SK-N-SH (cell line): ENCODE results near the gene COL9A3. TPM values are rescaled to one million over a fixed set of nuclear protein-coding genes. Genes with fewer than 3 reads are reported as not detected.

ENCODE experiments used
- CTCF ChIA-PET: fragments of 300-600, 350-600 bp; formaldehyde crosslinking; extraction: SDS; loops from one replicate; lab custom pipeline; 2021; lab: Yijun Ruan, JAX
- POLR2A ChIA-PET: fragments of 350-600 bp; sonication (Branson Sonifier 250); formaldehyde crosslinking; extraction: SDS; loops from one replicate; lab custom pipeline; 2020; ENCODE audit warnings: antibody characterized with exemption, inconsistent platforms; lab: Yijun Ruan, JAX
- DNase-seq: peaks from one replicate; pipeline ENCODE4 v3.0.0; 2012
- H2AFZ ChIP-seq: fragments of 200-600 bp; sonication (generic); 2 replicates; pipeline ENCODE4 v1.8.1; 2016; ENCODE audit warnings: antibody characterized with exemption, mild to moderate bottlenecking, low read depth
- H3F3A ChIP-seq: fragments of 200-600 bp; sonication (generic); replicated peaks from 2 replicates; pipeline ENCODE3; 2016; ENCODE audit warnings: antibody characterized with exemption, mild to moderate bottlenecking; ENCODE audit not compliant: insufficient read depth
- H3K27ac ChIP-seq, 2 experiments: fragments of 200-500 bp in 1 of 2; fragments of 200-600 bp in 1 of 2; sonication (Bioruptor generic) in 1 of 2; sonication (generic), shearing (Covaris generic) in 1 of 2; 2 replicates each; pipeline versions ENCODE4 v1.5.1 to v1.6.1; 2014 to 2016; ENCODE audit warnings: low read depth in 2 of 2, inconsistent platforms in 1 of 2, low read length in 1 of 2, mild to moderate bottlenecking in 1 of 2, mixed read lengths in 1 of 2
- H3K27me3 ChIP-seq: fragments of 200-600 bp; sonication (generic), shearing (Covaris generic); 2 replicates; pipeline ENCODE4 v1.6.1; 2016; ENCODE audit warnings: mixed run types; ENCODE audit not compliant: insufficient read depth
- H3K36me3 ChIP-seq, 2 experiments: fragments of 200-500 bp in 1 of 2; fragments of 200-600 bp in 1 of 2; sonication (Bioruptor generic) in 1 of 2; sonication (generic) in 1 of 2; replicated peaks in 1 of 2; 2 replicates each; pipeline versions ENCODE3 to v1.5.1; 2014 to 2016; ENCODE audit warnings: low read length in 1 of 2, mild to moderate bottlenecking in 1 of 2; ENCODE audit not compliant: insufficient read depth in 2 of 2, control insufficient read depth in 1 of 2
- H3K4me1 ChIP-seq, 2 experiments: fragments of 200-500 bp in 1 of 2; fragments of 200-600 bp in 1 of 2; sonication (Bioruptor generic) in 1 of 2; sonication (generic), shearing (Covaris generic) in 1 of 2; 2 replicates each; pipeline versions ENCODE4 v1.5.1 to v1.6.1; 2014 to 2016; ENCODE audit warnings: low read depth in 1 of 2, low read length in 1 of 2, mixed run types in 1 of 2; ENCODE audit not compliant: insufficient read depth in 2 of 2, control insufficient read depth in 1 of 2
- H3K4me2 ChIP-seq: fragments of 200-600 bp; sonication (generic), shearing (Covaris generic); 2 replicates; pipeline ENCODE4 v1.6.1; 2017; ENCODE audit warnings: mixed run types
- H3K4me3 ChIP-seq, 2 experiments: fragments of 200-500 bp in 1 of 2; fragments of 200-600 bp in 1 of 2; sonication (Bioruptor generic) in 1 of 2; sonication (generic), shearing (Covaris generic) in 1 of 2; 2 replicates each; pipeline versions ENCODE4 v1.5.1 to v1.8.1; 2014 to 2016; ENCODE audit warnings: low read depth in 2 of 2, inconsistent platforms in 1 of 2, low read length in 1 of 2, mild to moderate bottlenecking in 1 of 2, mixed read lengths in 1 of 2, moderate library complexity in 1 of 2
- H3K79me2 ChIP-seq: fragments of 200-600 bp; sonication (generic); 2 replicates; pipeline ENCODE4 v1.8.1; 2017; ENCODE audit warnings: mild to moderate bottlenecking; ENCODE audit not compliant: insufficient read depth
- H3K9ac ChIP-seq: fragments of 200-600 bp; sonication (generic); 2 replicates; pipeline ENCODE4 v1.6.1; 2017; ENCODE audit warnings: mixed run types
- H3K9me2 ChIP-seq: fragments of 200-600 bp; sonication (generic); 2 replicates; pipeline ENCODE4 v1.6.1; 2017; ENCODE audit warnings: mixed run types
- H3K9me3 ChIP-seq: fragments of 200-600 bp; sonication (generic); 2 replicates; pipeline ENCODE4 v1.6.1; 2017; ENCODE audit warnings: mixed run types, mild to moderate bottlenecking, moderate library complexity
- H4K20me1 ChIP-seq: fragments of 200-600 bp; sonication (generic); 2 replicates; pipeline ENCODE4 v1.6.1; 2017; ENCODE audit warnings: mild to moderate bottlenecking, mixed run types; ENCODE audit not compliant: insufficient read depth
- CHD2 ChIP-seq: fragments of 150-350 bp; IDR thresholded peaks from 2 replicates; pipeline ENCODE4 v1.6.1; 2018; ENCODE audit warnings: low read length; ENCODE audit not compliant: partially characterized antibody
- CTCF ChIP-seq: fragments of 200-600 bp; sonication (generic); IDR thresholded peaks from 2 replicates; pipeline ENCODE4 v1.6.1; 2017; ENCODE audit warnings: antibody characterized with exemption, mild to moderate bottlenecking, moderate library complexity
- EP300 ChIP-seq, 2 experiments: IDR thresholded peaks; 2 replicates each; pipeline versions ENCODE4 v1.4.0 to v1.6.1; 2012; ENCODE audit warnings: borderline replicate concordance in 1 of 2, low read depth in 1 of 2, low read length in 1 of 2
- EZH2phosphoT487 ChIP-seq: fragments of 200-600 bp; sonication (generic); IDR thresholded peaks from 2 replicates; pipeline ENCODE4 v1.6.1; 2017; ENCODE audit warnings: low read depth, mixed run types, mild to moderate bottlenecking, antibody characterized with exemption, moderate library complexity, borderline replicate concordance
- FOSL2 ChIP-seq: IDR thresholded peaks from 2 replicates; pipeline ENCODE4 v1.4.0; 2012; ENCODE audit warnings: low read depth, mild to moderate bottlenecking, moderate library complexity, borderline replicate concordance
- FOXM1 ChIP-seq: IDR thresholded peaks from 2 replicates; pipeline ENCODE4 v1.4.0; 2012; ENCODE audit warnings: low read depth, mild to moderate bottlenecking
- GABPA ChIP-seq: IDR thresholded peaks from 2 replicates; pipeline ENCODE4 v1.4.0; 2012; ENCODE audit warnings: low read depth, mild to moderate bottlenecking
- GATA2 ChIP-seq: sonication (generic); formaldehyde crosslinking; IDR thresholded peaks from 2 replicates; pipeline ENCODE4 v1.5.0; 2020; ENCODE audit warnings: mild to moderate bottlenecking, missing genetic modification reagents
- MEF2A ChIP-seq: IDR thresholded peaks from 2 replicates; pipeline ENCODE4 v1.4.0; 2012; ENCODE audit warnings: low read depth, borderline replicate concordance
- MXI1 ChIP-seq: IDR thresholded peaks from 2 replicates; pipeline ENCODE4 v1.6.1; 2012; ENCODE audit warnings: mild to moderate bottlenecking, low read depth, low read length, improper control_type of control experiment
- NRF1 ChIP-seq: IDR thresholded peaks from 2 replicates; pipeline ENCODE4 v1.6.1; 2012; ENCODE audit warnings: low read depth, mild to moderate bottlenecking, low read length
- POLR2AphosphoS5 ChIP-seq: IDR thresholded peaks from 2 replicates; pipeline ENCODE4 v1.6.1; 2012; ENCODE audit warnings: low read depth, low read length
- RAD21 ChIP-seq: IDR thresholded peaks from 2 replicates; pipeline ENCODE4 v1.6.1; 2012; ENCODE audit warnings: mild to moderate bottlenecking, low read length
- TEAD4 ChIP-seq: IDR thresholded peaks from 2 replicates; pipeline ENCODE4 v1.4.0; 2012; ENCODE audit warnings: mild to moderate bottlenecking, borderline replicate concordance; ENCODE audit not compliant: insufficient read depth
- WGBS: methylation state at CpG from one replicate; pipeline ENCODE4 v1.1.6; 2017; ENCODE audit warnings: low lambda C conversion rate; 5-methylcytosine and 5-hydroxymethylcytosine counted together
- polyA plus RNA-seq, 3 experiments: library from polyadenylated mRNA; depleted of rRNA; stranded (reverse); fragments of >200 nt; gene quantifications; 2 replicates each; pipeline ENCODE4 v1.2.3, GENCODE V29; 2012
- TF ChIP-seq, protein P1 (sequence below): IDR thresholded peaks from 2 replicates; pipeline ENCODE4 v1.4.0; 2012; ENCODE audit warnings: low read depth, borderline replicate concordance

COL9A3 gene
- polyA plus RNA-seq, 1 of the 3 experiments (the other 2 are of a cell fraction): 2.5 TPM

DNA sequence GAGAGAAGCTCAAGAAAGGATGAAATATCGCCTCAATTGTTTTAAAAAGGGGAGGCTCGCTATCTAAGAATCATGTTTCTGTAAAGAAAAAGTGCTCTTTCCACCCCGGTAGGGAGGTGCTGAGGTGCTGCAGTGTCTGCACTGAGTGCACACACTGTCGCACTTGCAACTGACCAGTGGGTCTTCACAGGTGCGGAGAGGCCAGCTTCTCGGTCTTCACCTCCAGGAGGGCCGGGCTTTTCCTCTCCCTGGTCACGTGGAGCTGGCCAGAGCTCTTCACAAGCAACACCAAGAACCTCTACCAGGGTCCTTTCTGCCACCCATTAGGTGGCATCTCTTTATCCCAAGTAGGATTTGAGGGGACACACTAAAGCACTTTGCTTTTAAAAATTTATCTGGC, 72.6 kb downstream of the COL9A3 start (continued):
- no peak for TF ChIP-seq MXI1
- TF ChIP-seq EZH2phosphoT487: no peak
- no peak for TF ChIP-seq CTCF
- TF ChIP-seq, protein P1, sequence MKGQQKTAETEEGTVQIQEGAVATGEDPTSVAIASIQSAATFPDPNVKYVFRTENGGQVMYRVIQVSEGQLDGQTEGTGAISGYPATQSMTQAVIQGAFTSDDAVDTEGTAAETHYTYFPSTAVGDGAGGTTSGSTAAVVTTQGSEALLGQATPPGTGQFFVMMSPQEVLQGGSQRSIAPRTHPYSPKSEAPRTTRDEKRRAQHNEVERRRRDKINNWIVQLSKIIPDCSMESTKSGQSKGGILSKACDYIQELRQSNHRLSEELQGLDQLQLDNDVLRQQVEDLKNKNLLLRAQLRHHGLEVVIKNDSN: no peak
- no peak for TF ChIP-seq EP300 (IDR thresholded peaks at IDR 0.05; ENCODE audit: borderline replicate concordance in 1 of 2, low read depth in 1 of 2, low read length in 1 of 2)
- TF ChIP-seq TEAD4: no peak
- TF ChIP-seq GATA2 (CRISPR knock-in tag): no peak

DNA sequence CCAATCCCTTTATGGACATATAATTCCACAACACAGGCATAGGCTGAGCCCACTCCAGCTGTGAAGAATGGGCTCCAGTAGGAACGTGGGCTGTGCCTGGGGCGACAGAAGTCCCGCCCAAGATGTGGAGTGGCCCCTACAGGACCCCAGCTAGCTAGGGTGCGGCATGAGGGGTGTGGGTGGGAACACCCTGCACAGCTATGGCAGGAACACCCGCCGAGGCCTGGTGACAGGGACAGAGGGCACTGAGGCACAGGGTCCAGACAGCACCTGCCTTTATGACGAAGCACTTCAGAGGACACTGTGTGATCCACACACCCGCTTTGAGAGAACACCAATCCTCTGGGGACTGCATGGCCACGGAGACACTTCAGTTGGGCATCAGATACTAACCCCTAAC, 73.0 kb downstream of the COL9A3 start:
- WGBS: 97% methylated on average over 9 of the region's 9 CpGs
- DNase-seq: no peak
- Histone ChIP-seq H3K9me2 (no peaks in the 10 kb centered on the region), H3K27me3 (no peaks in the 10 kb centered on the region), H3K27ac (no peak overlapping the region), H3K4me1 (peaks cover 17 to 19% of the 10 kb centered on the region in 2 experiments)
- no peak for TF ChIP-seq CTCF
- TF ChIP-seq NRF1: no peak
- TF ChIP-seq GABPA: no peak
- TF ChIP-seq MEF2A: no peak
- TF ChIP-seq FOXM1: no peak
- TF ChIP-seq POLR2AphosphoS5: no peak
- TF ChIP-seq CHD2: no peak
- no peak for TF ChIP-seq FOSL2
- no peak for TF ChIP-seq RAD21
- no peak for TF ChIP-seq EZH2phosphoT487
- TF ChIP-seq, all 33 proteins: peak for 0
- Histone ChIP-seq H3K79me2 (no peaks in the 10 kb centered on the region), H3F3A (peaks cover 30% of the 10 kb centered on the region), H3K36me3 (peaks cover 67 to 93% of the 10 kb centered on the region in 2 experiments), H2AFZ (no peak overlapping the region), H3K9ac (no peak overlapping the region), H3K4me3 (no peak overlapping the region), H3K9me3 (no peaks in the 10 kb centered on the region), H3K4me2 (no peak overlapping the region), H4K20me1 (peaks cover 4% of the 10 kb centered on the region; the same call in 1 of the 2 replicates)
- ChIA-PET POLR2A (no interaction called here), CTCF (interaction anchor here (0.7 to 7.2 kb wide), 5 partner anchors 10 to 119 kb away, joined by 3 to 77 read pairs (median 3); no protein-coding TSS in a partner anchor)
